ENCODE measurements around the gene SSB.
"Not testable (repeated sequence)": the region's sequence is repeated elsewhere in the genome, so short reads cannot be mapped to it uniquely, and the experiment has no call there.

Gene SSB

DNA sequence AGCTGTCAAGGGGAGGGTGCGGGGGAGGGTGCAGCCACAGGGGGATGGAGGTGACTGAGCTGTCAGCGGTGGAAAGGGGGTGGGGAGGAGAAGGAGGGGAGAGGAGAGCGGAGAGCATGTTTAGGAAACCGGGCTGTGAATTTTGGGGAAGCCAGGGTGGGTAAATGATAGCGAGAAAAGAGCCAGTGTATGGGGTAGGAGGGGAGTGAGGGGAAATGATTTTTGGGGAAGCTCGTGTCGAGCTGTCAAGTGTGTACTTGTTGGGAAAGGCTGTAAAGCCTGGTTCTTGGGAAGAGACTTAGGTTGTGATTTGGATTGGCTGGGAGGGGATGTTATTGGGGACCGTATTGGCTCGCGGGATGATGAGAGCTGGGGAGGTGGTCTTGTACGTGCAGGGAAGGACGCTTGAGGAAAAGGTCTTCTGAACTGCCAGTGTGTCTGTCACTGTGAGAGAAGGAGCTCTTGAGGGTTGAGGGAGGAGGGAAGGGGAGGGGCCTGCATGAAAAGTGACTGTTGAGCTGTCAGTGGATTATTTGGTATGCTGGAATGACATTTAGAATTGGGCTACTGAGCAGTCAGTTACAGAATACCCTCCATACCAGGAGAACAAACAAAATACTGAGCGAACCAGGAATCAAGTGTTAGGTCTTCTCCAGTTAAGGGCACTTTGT, 29.6 kb downstream of the SSB start:
- Histone ChIP-seq H3K4me1 (ENCODE audit: insufficient read depth, low read length) (peaks cover 6% of the 10 kb centered on the region; the same call in 1 of the 2 replicates), H3K9ac (ENCODE audit: low read depth, low read length) (peak overlapping the region; percentile 81; the same call in 1 of the 2 replicates)

DNA sequence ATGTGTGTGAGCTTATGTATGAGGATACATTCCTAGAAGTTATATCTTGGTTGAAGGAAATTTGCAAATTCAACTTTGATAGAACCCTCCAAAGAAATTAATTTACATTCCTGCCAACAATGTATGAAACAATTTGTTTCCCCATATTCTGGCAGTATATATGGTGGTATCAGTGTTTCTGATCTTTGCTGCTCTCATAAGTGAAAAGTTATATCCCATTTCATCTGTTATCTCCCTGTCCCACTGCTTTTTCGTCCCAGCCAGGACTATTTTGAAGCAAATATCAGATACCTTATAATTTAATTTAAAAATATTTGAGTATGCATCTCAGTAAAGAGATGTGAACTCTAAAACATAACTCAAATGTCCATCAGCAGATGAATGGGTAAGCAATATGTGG, 35.7 kb downstream of the SSB start:
- H3K9me3 ChIP-seq (ENCODE audit: control insufficient read depth, insufficient read depth, low read length) = no peaks in the 10 kb centered on the region
- H3K4me1 ChIP-seq (ENCODE audit: insufficient read depth, low read length) = no peaks in the 10 kb centered on the region
- H3K36me3 ChIP-seq (ENCODE audit: insufficient read depth, low read length) = no peaks in the 10 kb centered on the region
- no peak overlapping the region for H3K9ac ChIP-seq (ENCODE audit: low read depth, low read length)

More for the DNA sequence above, 29.6 kb downstream of the SSB start:
- no peaks in the 10 kb centered on the region for H3K36me3 ChIP-seq (ENCODE audit: insufficient read depth, low read length)
- H3K9me3 ChIP-seq (ENCODE audit: control insufficient read depth, insufficient read depth, low read length) = no peaks in the 10 kb centered on the region

- Histone ChIP-seq H3K9me3 (ENCODE audit: control insufficient read depth, insufficient read depth, low read length) (no peaks in the 10 kb centered on the region; the same call in 1 of the 2 replicates), H3K4me1 (ENCODE audit: insufficient read depth, low read length) (no peaks in the 10 kb centered on the region), H3K9ac (ENCODE audit: low read depth, low read length) (no peak overlapping the region), H3K36me3 (ENCODE audit: insufficient read depth, low read length) (no peaks in the 10 kb centered on the region)
Observed at GRCh38 chr2:169838743-169839489, 40.2 kb downstream of the SSB start.

GRCh38 chr2:169839954-169840746, 41.5 kb downstream of the SSB start:
- H3K9ac ChIP-seq (ENCODE audit: low read depth, low read length) = no peak overlapping the region
- H3K9me3 ChIP-seq (ENCODE audit: control insufficient read depth, insufficient read depth, low read length) = no peaks in the 10 kb centered on the region; the same call in 1 of the 2 replicates
- H3K36me3 ChIP-seq (ENCODE audit: insufficient read depth, low read length) = no peaks in the 10 kb centered on the region
- H3K4me1 ChIP-seq (ENCODE audit: insufficient read depth, low read length) = no peaks in the 10 kb centered on the region

DNA sequence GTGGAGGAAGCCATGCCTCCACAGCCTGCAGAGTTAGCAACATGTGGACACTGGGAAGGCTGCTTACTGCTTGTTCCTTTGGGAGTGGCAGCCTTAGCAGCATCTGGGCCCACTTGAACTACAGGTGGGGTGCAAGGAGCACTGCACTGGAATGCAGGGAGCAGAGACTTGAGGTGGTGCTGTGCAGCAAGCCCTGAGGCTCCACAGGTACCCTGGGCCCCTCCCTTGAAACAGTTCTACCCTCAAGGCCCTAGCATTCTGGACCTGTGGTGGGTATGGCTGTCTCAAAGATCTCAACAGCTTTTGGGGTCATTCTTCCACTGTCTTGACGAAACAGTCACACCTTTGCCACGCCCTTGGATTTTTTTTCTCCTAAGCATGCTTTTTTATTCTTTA, 42.1 kb downstream of the SSB start:
- Histone ChIP-seq H3K36me3 (ENCODE audit: insufficient read depth, low read length) (no peaks in the 10 kb centered on the region), H3K9me3 (ENCODE audit: control insufficient read depth, insufficient read depth, low read length) (no peaks in the 10 kb centered on the region; the same call in 1 of the 2 replicates), H3K4me1 (ENCODE audit: insufficient read depth, low read length) (no peaks in the 10 kb centered on the region), H3K9ac (ENCODE audit: low read depth, low read length) (no peak overlapping the region)

DNA sequence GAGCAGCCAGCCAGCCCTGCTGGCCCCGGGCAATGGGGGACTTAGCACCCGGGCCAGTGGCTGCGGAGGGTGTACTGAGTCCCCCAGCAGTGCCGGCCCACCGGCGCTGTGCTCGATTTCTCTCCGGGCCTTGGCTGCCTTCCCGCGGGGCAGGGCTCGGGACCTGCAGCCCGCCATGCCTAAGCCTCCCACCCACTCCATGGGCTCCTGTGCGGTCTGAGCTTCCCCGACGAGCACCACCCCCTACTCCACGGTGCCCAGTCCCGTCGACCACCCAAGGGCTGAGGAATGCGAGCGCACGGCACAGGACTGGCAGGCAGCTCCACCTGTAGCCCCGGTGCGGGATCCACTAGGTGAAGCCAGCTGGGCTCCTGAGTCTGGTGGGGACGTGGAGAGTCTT, 43.0 kb downstream of the SSB start:
- not testable (repeated sequence) for H3K36me3 ChIP-seq (ENCODE audit: insufficient read depth, low read length); H3K4me1 ChIP-seq (ENCODE audit: insufficient read depth, low read length); H3K9ac ChIP-seq (ENCODE audit: low read depth, low read length); H3K9me3 ChIP-seq (ENCODE audit: control insufficient read depth, insufficient read depth, low read length)

GRCh38 chr2:169845016-169845415, 46.3 kb downstream of the SSB start:
- Histone ChIP-seq H3K9me3 (ENCODE audit: control insufficient read depth, insufficient read depth, low read length) (no peaks in the 10 kb centered on the region), H3K4me1 (ENCODE audit: insufficient read depth, low read length) (no peaks in the 10 kb centered on the region)

GRCh38 chr2:169848959-169849693, 50.5 kb downstream of the SSB start:
- not testable (repeated sequence) for H3K4me1 ChIP-seq (ENCODE audit: insufficient read depth, low read length); H3K9ac ChIP-seq (ENCODE audit: low read depth, low read length); H3K36me3 ChIP-seq (ENCODE audit: insufficient read depth, low read length); H3K9me3 ChIP-seq (ENCODE audit: control insufficient read depth, insufficient read depth, low read length)

More at GRCh38 chr2:169845016-169845415, 46.3 kb downstream of the SSB start:
- Histone ChIP-seq H3K9ac (ENCODE audit: low read depth, low read length) (no peak overlapping the region), H3K36me3 (ENCODE audit: insufficient read depth, low read length) (no peaks in the 10 kb centered on the region)

DNA sequence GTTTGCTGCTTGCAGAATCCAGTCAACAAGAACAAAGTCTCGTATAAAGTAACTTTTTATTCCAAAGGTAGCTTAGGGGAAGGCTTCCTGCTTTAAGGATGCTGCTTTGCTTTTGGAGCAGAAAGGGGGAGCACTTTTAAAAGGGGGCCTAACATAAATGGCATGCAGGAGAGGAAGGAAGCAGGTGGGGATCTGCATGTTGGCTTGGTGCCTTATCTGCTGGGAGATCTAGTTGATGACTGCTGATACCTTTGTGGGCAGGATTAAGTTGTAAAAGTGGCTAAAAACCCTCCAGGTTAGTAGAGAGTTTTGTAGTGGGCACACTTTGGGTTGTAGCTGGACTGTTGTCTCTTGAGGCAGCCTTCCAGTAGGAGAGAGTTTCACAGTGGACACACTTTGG, 51.0 kb downstream of the SSB start:
- H3K9ac ChIP-seq (ENCODE audit: low read depth, low read length) = no peak overlapping the region
- no peaks in the 10 kb centered on the region for H3K36me3 ChIP-seq (ENCODE audit: insufficient read depth, low read length)
- no peaks in the 10 kb centered on the region for H3K9me3 ChIP-seq (ENCODE audit: control insufficient read depth, insufficient read depth, low read length)
- H3K4me1 ChIP-seq (ENCODE audit: insufficient read depth, low read length) = no peaks in the 10 kb centered on the region

GRCh38 chr2:169853041-169853668, 54.5 kb downstream of the SSB start:
- no peaks in the 10 kb centered on the region for H3K36me3 ChIP-seq (ENCODE audit: insufficient read depth, low read length)
- no peaks in the 10 kb centered on the region for H3K4me1 ChIP-seq (ENCODE audit: insufficient read depth, low read length)
- H3K9ac ChIP-seq (ENCODE audit: low read depth, low read length) = no peak overlapping the region
- no peaks in the 10 kb centered on the region for H3K9me3 ChIP-seq (ENCODE audit: control insufficient read depth, insufficient read depth, low read length)

- not testable (repeated sequence) for H3K36me3 ChIP-seq (ENCODE audit: insufficient read depth, low read length); H3K4me1 ChIP-seq (ENCODE audit: insufficient read depth, low read length); H3K9ac ChIP-seq (ENCODE audit: low read depth, low read length); H3K9me3 ChIP-seq (ENCODE audit: control insufficient read depth, insufficient read depth, low read length)
Observed at GRCh38 chr2:169855281-169856258, 56.9 kb downstream of the SSB start.

DNA sequence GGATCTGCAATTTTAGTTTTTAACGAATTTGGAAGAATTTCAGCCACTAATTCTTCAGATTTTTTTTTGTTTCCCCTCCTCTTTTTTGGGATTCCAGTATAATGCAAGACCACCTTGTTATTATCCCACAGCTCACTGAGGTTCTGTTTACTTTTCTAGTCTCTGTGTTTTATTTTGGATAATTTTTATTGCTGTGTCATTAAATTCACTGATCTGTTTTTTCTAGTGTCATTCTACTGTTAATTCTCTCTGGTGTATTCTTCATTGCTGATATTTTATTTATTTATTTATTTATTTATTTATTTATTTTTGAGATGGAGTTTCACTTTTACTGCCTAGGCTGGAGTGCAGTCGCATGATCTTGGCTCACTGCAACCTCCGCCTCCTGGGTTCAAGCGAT, 60.8 kb downstream of the SSB start:
- no peaks in the 10 kb centered on the region for H3K9me3 ChIP-seq (ENCODE audit: control insufficient read depth, insufficient read depth, low read length)

DNA sequence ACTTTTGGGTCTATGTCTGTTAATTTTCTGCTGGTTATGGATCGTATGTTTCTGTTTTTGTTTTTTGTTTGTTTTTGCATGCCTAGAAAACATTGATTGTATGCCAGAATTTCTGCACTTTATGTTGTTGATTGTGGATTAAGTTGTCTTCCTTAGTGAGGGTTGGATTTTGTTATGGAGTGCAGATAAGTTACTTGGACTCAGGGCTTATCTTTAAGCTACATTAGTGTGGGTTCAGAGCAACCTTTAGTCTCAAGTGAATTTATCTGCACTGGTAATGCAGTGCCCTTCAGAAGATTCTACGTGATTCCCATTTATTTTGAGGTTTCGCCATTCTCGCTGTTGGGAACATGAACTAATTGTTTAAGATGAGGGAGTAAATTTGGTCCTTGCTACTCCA, 61.5 kb downstream of the SSB start:
- no peaks in the 10 kb centered on the region; the same call in 1 of the 2 replicates for H3K4me1 ChIP-seq (ENCODE audit: insufficient read depth, low read length)

More for the DNA sequence above, 60.8 kb downstream of the SSB start:
- Histone ChIP-seq H3K9ac (ENCODE audit: low read depth, low read length) (no peak overlapping the region), H3K4me1 (ENCODE audit: insufficient read depth, low read length) (no peaks in the 10 kb centered on the region; the same call in 1 of the 2 replicates), H3K36me3 (ENCODE audit: insufficient read depth, low read length) (no peaks in the 10 kb centered on the region)

More for the DNA sequence above, 61.5 kb downstream of the SSB start:
- Histone ChIP-seq H3K9me3 (ENCODE audit: control insufficient read depth, insufficient read depth, low read length) (no peaks in the 10 kb centered on the region), H3K36me3 (ENCODE audit: insufficient read depth, low read length) (no peaks in the 10 kb centered on the region), H3K9ac (ENCODE audit: low read depth, low read length) (no peak overlapping the region)
